Measurements from ENCODE around the gene NACAD. TPM values are rescaled to one million over a fixed set of nuclear protein-coding genes. Genes with fewer than 3 reads are reported as not detected.
"Not testable (repeated sequence)": the region's sequence is repeated elsewhere in the genome, so short reads cannot be mapped to it uniquely, and the experiment has no call there.

NACAD gene
- polyA plus RNA-seq, 1 donor from 2014 or later: 14.5 TPM

- not testable (repeated sequence) for H3K4me3 ChIP-seq (ENCODE audit: low read length); H3K27ac ChIP-seq (ENCODE audit: low read length); H4K20me1 ChIP-seq (ENCODE audit: insufficient read depth); H3F3A ChIP-seq (ENCODE audit: insufficient read depth, low read length, poor library complexity, severe bottlenecking); H3K79me2 ChIP-seq (replicated peaks; ENCODE audit: insufficient read depth, low read length); H3K36me3 ChIP-seq (ENCODE audit: insufficient read depth, low read length); H3K9me2 ChIP-seq (ENCODE audit: insufficient read depth, low read length); H3K9me3 ChIP-seq (ENCODE audit: low read length); H3K4me2 ChIP-seq (ENCODE audit: low read length); H3K27me3 ChIP-seq (ENCODE audit: insufficient read depth, low read depth, low read length); H2AFZ ChIP-seq (ENCODE audit: low read depth, low read length); H3K9ac ChIP-seq (ENCODE audit: low read length)
Observed at GRCh38 chr7:45034710-45035109, 54.1 kb downstream of the NACAD start.

- no peak overlapping the region for H3K4me3 ChIP-seq (ENCODE audit: low read length)
- no peak overlapping the region for H3K4me2 ChIP-seq (ENCODE audit: low read length)
- no peaks in the 10 kb centered on the region for H3F3A ChIP-seq (ENCODE audit: insufficient read depth, low read length, poor library complexity, severe bottlenecking)
- no peaks in the 10 kb centered on the region for H4K20me1 ChIP-seq (ENCODE audit: insufficient read depth)
- H3K9me3 ChIP-seq (ENCODE audit: low read length): no peaks in the 10 kb centered on the region
- no peak overlapping the region for H3K27ac ChIP-seq (ENCODE audit: low read length)
- H3K9me2 ChIP-seq (ENCODE audit: insufficient read depth, low read length): no peaks in the 10 kb centered on the region
- H2AFZ ChIP-seq (ENCODE audit: low read depth, low read length): no peak overlapping the region
- TF ChIP-seq POLR2AphosphoS5 (IDR thresholded peaks at IDR 0.05) (no peak), REST (IDR thresholded peaks at IDR 0.05; ENCODE audit: borderline replicate concordance) (no peak), EP300 (conservative IDR thresholded peaks at IDR 0.05; ENCODE audit: poor library complexity, severe bottlenecking) (no peak), SMC3 (conservative IDR thresholded peaks at IDR 0.05; ENCODE audit: poor library complexity) (no peak), CTCF (IDR thresholded peaks at IDR 0.05; ENCODE audit: poor library complexity, severe bottlenecking) (no peak), TAF1 (IDR thresholded peaks at IDR 0.05; ENCODE audit: low read depth) (no peak), RAD21 (conservative IDR thresholded peaks at IDR 0.05) (no peak), EZH2 (IDR thresholded peaks at IDR 0.05; ENCODE audit: borderline replicate concordance, insufficient read depth, low read length, poor library complexity, severe bottlenecking) (no peak), MXI1 (conservative IDR thresholded peaks at IDR 0.05; ENCODE audit: poor library complexity, severe bottlenecking) (no peak)
- H3K27me3 ChIP-seq (ENCODE audit: insufficient read depth, low read depth, low read length): no peaks in the 10 kb centered on the region
- H3K36me3 ChIP-seq (ENCODE audit: insufficient read depth, low read length): no peaks in the 10 kb centered on the region
- H3K9ac ChIP-seq (ENCODE audit: low read length): no peak overlapping the region
- no peaks in the 10 kb centered on the region for H3K79me2 ChIP-seq (replicated peaks; ENCODE audit: insufficient read depth, low read length)
Observed at GRCh38 chr7:45033931-45034290, 54.9 kb downstream of the NACAD start.

GRCh38 chr7:45033261-45033930 is 55.4 kb downstream of the NACAD start:
- H4K20me1 ChIP-seq (ENCODE audit: insufficient read depth): no peaks in the 10 kb centered on the region
- no peaks in the 10 kb centered on the region for H3K27me3 ChIP-seq (ENCODE audit: insufficient read depth, low read depth, low read length)
- H3K79me2 ChIP-seq (replicated peaks; ENCODE audit: insufficient read depth, low read length): no peaks in the 10 kb centered on the region
- no peak overlapping the region for H3K27ac ChIP-seq (ENCODE audit: low read length)
- H3K9ac ChIP-seq (ENCODE audit: low read length): no peak overlapping the region
- no peaks in the 10 kb centered on the region for H3K36me3 ChIP-seq (ENCODE audit: insufficient read depth, low read length)
- H3K9me3 ChIP-seq (ENCODE audit: low read length): no peaks in the 10 kb centered on the region
- no peak overlapping the region for H2AFZ ChIP-seq (ENCODE audit: low read depth, low read length)
- H3K9me2 ChIP-seq (ENCODE audit: insufficient read depth, low read length): no peaks in the 10 kb centered on the region
- H3K4me2 ChIP-seq (ENCODE audit: low read length): no peak overlapping the region
- H3K4me3 ChIP-seq (ENCODE audit: low read length): no peak overlapping the region
- TF ChIP-seq TAF1 (IDR thresholded peaks at IDR 0.05; ENCODE audit: low read depth): no peak
- TF ChIP-seq SMC3 (conservative IDR thresholded peaks at IDR 0.05; ENCODE audit: poor library complexity): no peak
- TF ChIP-seq EP300 (conservative IDR thresholded peaks at IDR 0.05; ENCODE audit: poor library complexity, severe bottlenecking): no peak
- TF ChIP-seq CTCF (IDR thresholded peaks at IDR 0.05; ENCODE audit: poor library complexity, severe bottlenecking): no peak
- no peak for TF ChIP-seq RAD21 (conservative IDR thresholded peaks at IDR 0.05)
- TF ChIP-seq POLR2AphosphoS5 (IDR thresholded peaks at IDR 0.05): no peak
- TF ChIP-seq MXI1 (conservative IDR thresholded peaks at IDR 0.05; ENCODE audit: poor library complexity, severe bottlenecking): no peak
- TF ChIP-seq EZH2 (IDR thresholded peaks at IDR 0.05; ENCODE audit: borderline replicate concordance, insufficient read depth, low read length, poor library complexity, severe bottlenecking): no peak
- TF ChIP-seq REST (IDR thresholded peaks at IDR 0.05; ENCODE audit: borderline replicate concordance): no peak
- no peaks in the 10 kb centered on the region for H3F3A ChIP-seq (ENCODE audit: insufficient read depth, low read length, poor library complexity, severe bottlenecking)
